Stimulated activated CD8-positive, alpha-beta memory T cell treated with anti-CD3 and anti-CD28 coated beads, Interleukin-15, amount 100 ng/mL, for 48 hours (primary cell): ENCODE data around the gene PNLIPRP1.

ENCODE experiments used
- DNase-seq, 2 donors: peaks; one replicate each; pipeline ENCODE4 v3.0.0-alpha.2; 2020; ENCODE audit warnings: low read depth in 2 of 2

Gene PNLIPRP1

DNA sequence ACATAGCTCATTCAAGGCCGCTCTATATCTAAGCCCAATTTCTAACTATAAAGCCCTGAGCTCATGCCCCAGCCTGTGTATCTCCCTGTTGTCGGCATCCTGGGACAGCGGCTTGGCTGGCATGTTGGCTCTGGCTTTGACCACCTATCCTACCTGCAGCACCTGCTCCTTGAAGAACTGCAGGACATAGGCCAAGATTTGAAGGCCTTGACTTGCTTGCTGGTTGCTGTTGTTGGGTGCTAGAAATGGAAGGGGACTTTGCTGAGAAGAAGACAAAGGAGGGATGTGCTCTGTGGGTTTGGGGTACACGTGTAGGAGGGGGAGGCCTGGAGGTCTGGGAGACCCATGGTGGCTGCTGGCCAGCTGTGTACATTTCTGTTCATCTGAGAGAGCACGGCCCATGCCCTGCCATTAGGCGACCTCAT is 41.1 kb downstream of the PNLIPRP1 start:
- DNase-seq, result no peak

DNA sequence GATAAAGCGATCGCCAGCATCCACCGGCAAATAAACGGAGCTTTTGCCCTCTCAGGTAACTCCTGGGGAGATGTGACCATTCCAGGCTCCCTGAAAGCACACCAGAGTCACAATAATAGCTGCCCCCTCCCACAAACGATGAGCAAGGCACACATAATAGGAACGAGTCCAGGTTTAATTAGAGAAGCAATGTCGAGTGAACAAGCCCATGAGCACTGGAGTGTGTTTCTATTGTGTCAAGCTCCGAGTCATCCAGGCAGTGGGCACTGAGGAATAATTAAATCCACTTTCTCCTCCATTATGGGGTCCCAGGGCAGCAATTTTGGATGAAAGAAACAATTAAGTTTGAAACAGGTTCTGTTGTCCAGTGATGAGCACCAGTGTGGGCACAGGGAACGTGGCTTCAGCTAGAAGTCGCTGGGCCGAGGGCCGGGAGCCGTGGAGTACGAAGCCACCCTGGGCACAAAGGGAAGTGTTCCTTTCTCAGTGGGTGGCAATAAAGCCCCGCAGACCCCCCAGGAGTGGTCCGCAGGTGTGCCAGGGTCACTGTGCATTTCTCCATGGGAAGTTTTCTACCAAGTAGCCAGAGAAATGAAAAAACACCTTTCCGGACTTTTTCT is 41.9 kb downstream of the PNLIPRP1 start:
- no peak for DNase-seq

DNA sequence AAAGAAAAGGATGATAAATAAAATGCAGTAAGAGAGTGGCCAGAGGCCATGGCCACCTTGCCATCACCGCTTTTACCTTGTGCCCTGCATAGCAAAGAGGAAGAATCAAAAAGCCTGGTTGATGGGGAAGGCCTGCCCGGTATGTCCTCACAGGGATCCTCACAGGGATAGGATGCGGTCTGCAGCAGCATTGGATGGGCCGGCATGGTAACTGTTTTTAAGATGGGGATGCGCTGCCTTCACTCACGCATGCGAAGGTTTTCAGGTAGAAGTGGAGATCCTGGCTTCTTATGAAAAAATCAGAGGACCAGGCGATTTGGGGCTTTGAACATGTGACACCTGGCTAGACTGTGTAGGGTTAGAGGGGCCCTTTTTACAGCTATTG is 42.4 kb downstream of the PNLIPRP1 start:
- DNase-seq, result no peak

DNA sequence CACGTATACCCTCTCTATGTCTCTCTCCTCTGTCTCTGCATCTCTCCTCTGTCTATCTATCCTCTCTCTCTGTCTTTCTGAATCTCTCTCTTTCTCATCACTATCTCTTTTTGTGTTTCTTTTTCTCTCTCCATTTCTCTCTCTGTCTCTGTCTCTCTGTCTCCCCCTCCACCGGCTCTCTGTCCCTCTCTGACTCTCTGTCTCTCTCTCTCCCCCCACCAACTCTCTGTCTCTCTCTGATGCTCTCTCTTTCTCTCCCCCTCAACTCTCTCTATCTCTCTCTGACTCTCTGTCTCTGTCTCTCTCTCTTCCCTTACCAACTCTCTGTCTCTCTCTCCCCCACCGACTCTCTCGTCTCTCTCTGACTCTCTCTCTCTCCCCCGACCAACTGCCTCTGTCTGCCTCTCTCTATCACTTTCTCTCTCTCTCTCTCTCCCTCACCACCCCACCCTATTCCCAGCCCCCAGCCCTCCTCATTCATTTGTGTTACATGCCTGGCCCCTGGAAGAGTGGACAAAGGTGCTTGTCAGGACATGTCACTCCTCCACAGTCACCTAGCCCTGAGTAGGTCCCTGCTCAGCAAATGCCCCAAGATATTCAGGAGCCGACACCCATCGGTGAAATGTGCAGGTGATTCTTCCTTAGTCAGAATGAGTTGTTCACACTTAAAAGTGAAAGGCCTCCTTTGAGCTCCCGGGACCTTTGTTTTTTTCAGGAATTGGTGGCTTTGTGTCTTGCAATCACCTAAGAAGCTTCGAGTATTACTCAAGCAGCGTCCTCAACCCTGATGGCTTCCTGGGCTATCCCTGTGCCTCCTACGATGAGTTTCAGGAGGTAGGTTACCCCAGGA is 43.6 kb downstream of the PNLIPRP1 start:
- DNase-seq, result no peak

DNA sequence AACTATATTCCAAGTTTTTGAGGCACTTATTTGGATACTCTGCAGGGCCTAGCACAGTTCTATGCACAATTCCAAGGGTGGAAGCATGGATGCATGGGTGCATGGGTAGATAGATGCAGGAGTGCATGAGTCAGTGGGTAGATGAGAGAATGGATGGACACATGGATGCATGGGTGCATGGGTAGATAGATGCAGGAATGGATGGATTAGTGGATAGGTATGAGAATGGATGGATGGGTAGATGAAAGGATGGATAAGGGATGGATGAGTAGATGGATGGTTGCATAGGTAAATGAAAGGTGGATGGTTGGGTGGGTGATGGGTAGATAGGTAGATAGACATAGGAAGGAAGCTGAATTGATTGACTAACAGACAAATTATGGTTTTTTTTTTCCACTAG is 45.6 kb downstream of the PNLIPRP1 start:
- no peak for DNase-seq

DNA sequence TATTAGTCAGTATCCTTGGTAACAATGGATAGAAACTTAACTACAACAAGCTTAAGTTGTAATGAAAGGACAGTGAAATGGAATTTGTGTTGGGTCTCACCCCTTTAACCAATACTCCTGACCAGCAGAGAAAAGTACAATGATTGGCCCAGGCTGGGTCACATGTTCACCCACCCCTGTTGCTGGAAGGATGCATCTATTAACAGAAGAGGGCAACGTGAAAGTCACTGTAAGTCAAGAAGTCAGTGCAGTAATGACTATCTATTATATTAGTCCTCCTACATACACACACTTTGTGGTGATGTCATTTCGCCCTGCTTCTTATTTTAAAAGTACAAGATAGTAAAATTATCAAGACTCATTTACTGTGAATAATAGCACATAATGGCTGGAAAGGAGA is 46.2 kb downstream of the PNLIPRP1 start:
- no peak for DNase-seq

DNA sequence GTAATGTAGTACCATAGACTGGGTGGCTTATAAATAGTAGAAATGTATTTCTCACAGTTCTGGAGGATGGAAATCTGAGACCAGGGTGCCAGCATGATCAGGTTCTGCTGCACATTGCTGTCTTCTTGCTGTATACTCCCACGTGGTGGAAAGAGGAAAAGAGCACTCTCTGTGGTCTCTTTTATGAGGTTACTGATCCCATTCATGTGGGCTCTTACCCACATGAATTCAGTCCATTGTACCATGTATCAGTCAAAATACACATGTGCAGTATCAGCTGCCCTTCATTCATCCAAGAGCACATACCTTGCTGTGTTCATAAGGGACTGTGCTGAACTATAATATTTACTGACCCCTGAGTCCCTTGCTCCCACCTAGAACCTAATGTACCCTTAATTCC is 47.1 kb downstream of the PNLIPRP1 start:
- DNase-seq, result no peak

DNA sequence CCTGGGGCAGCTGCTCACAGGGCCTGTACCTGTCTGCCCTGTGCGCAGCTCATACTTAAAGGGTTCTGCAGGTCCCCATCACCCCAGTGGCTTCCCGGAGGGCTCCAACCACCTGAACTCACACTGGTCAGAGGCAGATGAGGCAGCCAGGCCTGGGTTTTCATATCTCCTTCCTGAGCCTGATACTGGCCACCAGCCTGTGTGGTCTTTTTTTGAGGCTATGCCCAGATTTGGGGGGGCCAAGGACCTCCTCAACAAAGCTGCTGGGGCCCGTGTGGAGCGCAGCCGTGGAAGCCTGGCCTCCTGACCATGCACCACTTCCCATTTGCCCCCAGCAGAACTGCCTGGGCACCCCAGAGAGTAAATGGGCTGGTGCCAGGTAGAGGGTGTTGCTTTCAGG is 55.7 kb downstream of the PNLIPRP1 start:
- no peak for DNase-seq

DNA sequence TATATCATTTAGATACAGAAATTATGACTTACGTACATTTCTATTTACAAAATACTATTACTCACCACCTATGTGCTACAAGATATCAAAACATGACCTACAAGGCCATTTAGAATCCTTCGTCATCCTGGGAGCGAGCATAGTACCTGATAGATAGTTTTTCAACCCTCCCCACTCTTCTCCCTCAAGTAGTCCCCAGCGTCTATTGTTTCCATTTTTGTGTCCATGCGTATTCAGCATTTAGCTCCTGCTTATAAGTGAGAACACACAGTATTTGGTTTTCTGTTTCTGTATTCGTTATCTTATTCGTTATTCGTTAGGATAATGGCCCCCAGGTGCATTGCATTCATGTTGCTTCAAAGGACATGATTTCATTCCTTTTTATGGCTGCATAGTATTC is 58.1 kb downstream of the PNLIPRP1 start:
- no peak for DNase-seq

DNA sequence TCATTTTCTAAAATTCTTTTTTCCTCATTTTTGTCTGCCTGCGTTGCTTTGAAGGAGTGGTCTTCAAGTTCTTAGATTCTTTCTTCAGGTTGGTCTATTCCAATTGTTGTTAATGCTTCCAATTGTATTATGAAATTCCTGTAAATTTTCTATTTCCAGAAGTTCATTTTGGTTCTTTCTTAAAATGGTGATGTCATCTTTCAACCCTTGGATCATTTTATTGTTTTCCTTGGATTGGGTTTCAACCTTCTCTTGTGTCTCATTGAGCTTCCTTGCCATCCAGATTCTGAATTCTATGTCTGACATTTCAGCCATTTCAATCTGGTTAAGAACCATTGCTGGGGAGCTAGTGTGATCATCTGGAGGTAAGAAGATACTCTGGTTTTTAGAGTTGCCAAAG is 63.1 kb downstream of the PNLIPRP1 start:
- DNase-seq, result no peak

DNA sequence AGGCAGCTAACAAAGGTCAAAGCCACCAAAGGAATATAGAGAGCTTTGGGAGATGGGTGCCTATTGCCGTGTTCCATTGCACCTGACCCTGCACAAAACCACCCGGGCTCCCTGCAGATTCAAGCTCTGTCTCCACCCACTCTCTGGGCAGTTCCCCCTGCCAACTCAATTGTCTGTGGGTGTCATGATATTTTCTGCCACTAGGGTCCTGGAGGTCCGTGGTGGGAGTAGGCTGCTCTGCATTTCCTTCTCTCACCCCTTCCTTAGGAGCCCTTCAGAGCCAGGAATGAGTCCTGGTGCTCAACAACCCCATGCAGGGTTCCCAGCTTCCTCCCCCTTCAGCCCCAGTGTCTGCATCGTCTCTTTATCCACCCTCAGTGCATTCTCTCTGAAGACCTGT is 64.1 kb downstream of the PNLIPRP1 start:
- DNase-seq, result no peak

DNA sequence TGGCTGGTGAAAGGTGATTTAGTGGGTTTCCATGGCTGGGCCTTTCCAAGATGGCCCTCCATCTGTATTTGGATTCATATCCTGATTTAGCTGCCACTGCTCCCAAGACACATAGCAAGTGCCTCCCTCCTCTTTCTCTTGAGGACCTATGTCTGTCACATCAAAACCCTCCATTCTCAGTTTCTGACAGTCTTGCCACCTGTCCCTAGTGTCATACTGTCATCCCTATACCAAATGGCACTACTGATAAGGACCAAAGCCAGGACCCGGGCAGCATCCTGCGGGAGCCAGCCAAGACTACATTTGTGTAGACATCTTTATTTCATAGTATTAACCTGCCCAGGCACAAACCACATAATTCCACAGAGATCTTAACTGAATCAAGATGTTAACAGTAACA is 64.8 kb downstream of the PNLIPRP1 start:
- DNase-seq, result no peak

DNA sequence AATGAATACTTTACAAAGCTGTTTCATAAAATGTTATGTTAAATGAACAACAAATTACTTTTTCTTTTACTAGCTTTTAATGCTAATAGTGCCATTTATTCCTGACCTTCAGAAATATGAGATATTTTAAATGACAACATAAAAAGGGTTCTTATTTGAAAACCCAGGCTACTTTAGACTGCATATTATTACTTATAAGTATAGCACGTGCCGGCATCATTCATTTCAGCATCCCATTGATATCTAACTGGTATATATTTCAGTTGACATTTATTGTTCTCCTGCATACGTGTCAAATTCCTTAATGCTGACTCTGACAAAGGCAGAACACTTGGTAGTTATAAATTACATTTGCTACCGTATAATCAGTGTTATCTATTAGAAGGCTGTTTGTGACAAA is 65.3 kb downstream of the PNLIPRP1 start:
- DNase-seq, result no peak

DNA sequence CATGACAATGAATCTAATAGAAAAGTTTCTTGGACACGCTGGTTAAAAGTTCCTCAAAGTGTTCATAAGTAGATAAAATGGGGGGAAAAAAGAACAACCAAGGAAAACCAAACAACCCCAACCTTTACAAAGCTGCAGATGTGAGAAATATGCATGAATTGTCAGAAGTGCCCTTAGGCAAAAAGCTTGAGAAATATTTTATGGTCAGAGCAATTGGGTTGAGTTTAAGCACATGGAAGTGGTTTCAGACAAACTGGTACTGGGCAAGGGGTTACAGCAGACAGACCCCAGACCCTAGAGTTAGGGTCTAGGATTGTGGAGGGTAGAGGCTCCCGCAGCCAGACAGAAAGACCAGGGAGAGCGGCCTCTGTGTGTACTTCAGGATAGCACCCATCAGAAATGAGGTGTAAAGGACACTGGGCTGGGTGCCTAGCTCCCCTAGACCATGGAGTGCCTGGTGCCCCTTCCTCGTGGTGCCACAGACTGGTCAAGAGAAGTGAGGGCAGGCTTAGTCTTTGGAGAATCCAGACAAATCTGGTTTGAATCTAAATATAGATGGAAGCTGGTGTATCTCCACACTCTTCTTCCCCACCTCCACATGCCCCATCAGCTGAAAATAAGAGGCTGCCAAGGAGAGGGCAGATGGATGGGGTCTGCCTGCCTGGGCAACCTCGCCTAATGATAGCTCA is 67.2 kb downstream of the PNLIPRP1 start:
- no peak for DNase-seq
